K562 treated with DMSO at 1 percent for 48 hours (cell line): ENCODE results near the gene LYSMD2. TPM values are rescaled to one million over a fixed set of nuclear protein-coding genes. Genes with fewer than 3 reads are reported as not detected.

Source experiments
- total RNA-seq: library from RNA; unstranded; fragments of 300-600 nt; gene quantifications from 2 replicates; pipeline ENCODE4 v1.2.3, GENCODE V29; 2022; ENCODE audit warnings: low replicate concordance; ENCODE audit errors: extremely low read depth

The LYSMD2 gene, protein sequence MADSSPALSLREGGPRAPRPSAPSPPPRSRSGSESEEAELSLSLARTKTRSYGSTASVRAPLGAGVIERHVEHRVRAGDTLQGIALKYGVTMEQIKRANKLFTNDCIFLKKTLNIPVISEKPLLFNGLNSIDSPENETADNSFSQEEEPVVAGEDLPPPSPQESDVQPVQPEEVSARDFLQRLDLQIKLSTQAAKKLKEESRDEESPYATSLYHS
- total RNA-seq = not detected in 2 replicates

DNA sequence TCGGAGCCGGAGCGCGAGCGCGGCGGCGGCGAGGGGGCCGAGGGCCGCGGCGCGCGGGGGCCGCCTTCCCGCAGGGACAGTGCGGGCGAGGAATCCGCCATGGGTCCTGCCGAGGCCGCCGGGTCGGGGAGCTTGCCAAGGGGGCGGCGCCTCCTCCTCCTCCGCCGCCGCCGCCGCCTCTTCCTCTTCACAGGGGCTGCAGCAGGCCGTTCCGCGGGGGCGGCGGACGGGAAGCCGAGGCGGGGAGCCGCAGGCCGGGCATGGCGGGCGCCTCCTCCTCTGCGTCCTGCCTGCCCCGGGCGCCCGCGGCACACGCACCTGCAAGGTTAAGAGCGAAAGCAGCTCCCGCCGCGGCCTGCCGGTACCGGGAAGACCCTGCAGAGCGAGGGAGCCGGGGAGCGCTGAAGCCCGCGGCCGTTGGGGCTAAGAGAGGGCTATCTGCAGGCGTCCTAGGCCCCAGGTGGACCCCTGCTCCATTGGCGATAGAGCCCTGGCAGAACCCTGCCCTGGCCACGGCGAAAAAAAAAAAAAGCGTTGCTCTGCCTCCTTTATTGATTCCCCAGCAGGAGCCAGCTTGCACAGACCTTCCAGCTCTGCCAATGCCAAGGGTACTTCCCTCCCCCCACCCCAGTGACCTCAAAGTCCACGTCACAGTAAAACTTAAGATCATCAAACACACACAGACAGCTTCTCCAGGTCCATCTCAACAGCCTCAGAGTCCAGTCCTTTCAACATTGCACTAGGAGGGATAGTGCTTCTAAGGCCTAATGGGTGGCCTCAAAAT is at the start of gene LYSMD2:
TSS of gene LYSMD2 (minus strand) at position 134 of the 784 bp plus-strand sequence. CDS start at position 101, 33 bp downstream.

DNA sequence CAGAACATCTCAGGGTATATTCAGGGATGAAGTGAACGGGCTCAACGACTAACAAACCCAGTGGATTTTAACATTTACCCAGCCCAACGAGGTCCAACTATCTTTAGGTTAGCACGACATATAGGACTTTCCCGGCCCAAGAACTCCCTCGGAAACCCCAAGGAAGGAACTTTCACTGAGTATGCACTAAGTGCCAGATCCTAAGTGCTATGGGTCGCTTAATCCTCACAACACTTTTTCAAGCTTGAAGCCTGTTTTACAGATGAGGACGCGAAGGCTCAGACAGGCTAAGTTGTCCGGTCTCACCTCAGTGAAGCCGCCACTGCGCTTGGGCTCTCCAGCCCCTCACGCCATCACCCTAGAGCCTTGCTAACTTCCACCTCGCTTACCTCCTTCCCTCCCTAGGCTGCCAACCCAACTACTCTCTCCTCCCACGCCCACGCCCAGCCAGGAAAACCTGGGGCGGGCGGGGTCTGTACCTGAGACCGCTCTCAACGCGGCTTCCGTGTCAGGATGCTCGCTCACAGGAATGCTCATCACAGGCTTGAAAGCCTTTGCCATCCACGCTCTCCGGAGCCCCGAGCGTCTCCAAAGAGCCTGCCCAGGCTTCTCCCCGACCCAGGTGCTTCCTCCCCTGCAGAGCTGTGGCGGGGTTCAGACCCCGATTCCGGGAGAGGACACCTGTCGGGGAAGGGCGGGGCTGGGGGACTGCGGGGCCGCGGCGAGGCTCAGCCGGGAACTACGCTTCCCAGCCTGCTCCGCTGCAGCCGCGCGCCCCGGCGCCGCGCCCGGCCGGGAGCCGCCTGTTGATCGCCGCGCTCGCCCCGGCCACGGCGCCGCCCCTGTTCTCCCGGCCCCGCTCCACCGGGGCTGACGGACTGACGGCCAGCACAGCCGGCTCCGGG is 13.6 kb upstream of the LYSMD2 start, which contains the start of gene TMOD2:
TSS of gene TMOD2 (plus strand) at position 806 of the 905 bp plus-strand sequence. CDS start 14,845 bp downstream, outside the sequence.

DNA sequence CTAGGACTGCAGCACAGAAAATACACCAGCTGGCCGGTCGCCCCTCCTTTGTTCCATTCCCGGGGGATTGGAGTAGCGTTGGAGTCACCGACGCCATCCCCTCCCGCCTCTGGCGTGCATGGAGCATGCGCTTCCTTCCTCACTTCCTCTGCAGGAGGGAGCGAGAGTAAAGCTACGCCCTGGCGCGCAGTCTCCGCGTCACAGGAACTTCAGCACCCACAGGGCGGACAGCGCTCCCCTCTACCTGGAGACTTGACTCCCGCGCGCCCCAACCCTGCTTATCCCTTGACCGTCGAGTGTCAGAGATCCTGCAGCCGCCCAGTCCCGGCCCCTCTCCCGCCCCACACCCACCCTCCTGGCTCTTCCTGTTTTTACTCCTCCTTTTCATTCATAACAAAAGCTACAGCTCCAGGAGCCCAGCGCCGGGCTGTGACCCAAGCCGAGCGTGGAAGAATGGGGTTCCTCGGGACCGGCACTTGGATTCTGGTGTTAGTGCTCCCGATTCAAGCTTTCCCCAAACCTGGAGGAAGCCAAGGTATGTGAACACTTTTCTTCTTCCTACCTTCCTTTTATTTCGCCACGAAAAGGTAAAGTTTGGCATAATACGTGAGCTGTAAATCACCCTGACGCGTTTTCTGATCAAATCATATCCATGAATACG is 56.0 kb downstream of the LYSMD2 start, which contains the start of gene SCG3:
TSS of gene SCG3 (plus strand) at position 201 of the 661 bp plus-strand sequence. CDS start at position 454, 253 bp downstream.

Other genes with a start within 250 kb of the LYSMD2 start
- 42.6 TPM in 1 of 2 replicates, not detected in the other for gene DMXL2, start 114.9 kb downstream of the LYSMD2 start, total RNA-seq
- not detected in 2 replicates for gene SCG3, start 56.2 kb downstream of the LYSMD2 start, total RNA-seq
- gene TMOD2, start 13.9 kb upstream of the LYSMD2 start, total RNA-seq = not detected in 2 replicates
- not detected in 2 replicates for gene TMOD3, start 92.0 kb upstream of the LYSMD2 start, total RNA-seq
- gene LEO1, start 234.1 kb upstream of the LYSMD2 start, total RNA-seq = not detected in 2 replicates